Right kidney (tissue), 1 donor: ENCODE measurements around the gene FAM168B.
"Not testable (repeated sequence)": the region's sequence is repeated elsewhere in the genome, so short reads cannot be mapped to it uniquely, and the experiment has no call there.

ENCODE experiments used
- DNase-seq: peaks from one replicate; pipeline ENCODE4 v3.0.0-alpha.2; 2016

Gene FAM168B

GRCh38 chr2:131104487-131105155 is 11.4 kb upstream of the FAM168B start:
- no peak for DNase-seq

- DNase-seq: no peak
Measured at GRCh38 chr2:131103165-131103564, 9.9 kb upstream of the FAM168B start.

GRCh38 chr2:131094463-131095281 is 1.4 kb upstream of the FAM168B start:
- no peak for DNase-seq

GRCh38 chr2:131093696-131094462 is 619 bp upstream of the FAM168B start:
- no peak for DNase-seq

GRCh38 chr2:131092458-131093005 is 728 bp downstream of the FAM168B start:
- peak; percentile 52 for DNase-seq

GRCh38 chr2:131085646-131086045 is 7.6 kb downstream of the FAM168B start:
- DNase-seq: no peak

GRCh38 chr2:131081190-131081589 is 12.1 kb downstream of the FAM168B start:
- DNase-seq: no peak

- DNase-seq: not testable (repeated sequence)
Measured at GRCh38 chr2:131079931-131080330, 13.3 kb downstream of the FAM168B start.

GRCh38 chr2:131077966-131078365 is 15.3 kb downstream of the FAM168B start:
- no peak for DNase-seq

GRCh38 chr2:131077182-131077846 is 15.9 kb downstream of the FAM168B start:
- DNase-seq: no peak

GRCh38 chr2:131076707-131077106 is 16.6 kb downstream of the FAM168B start:
- DNase-seq: no peak

GRCh38 chr2:131075578-131075977 is 17.7 kb downstream of the FAM168B start:
- not testable (repeated sequence) for DNase-seq

GRCh38 chr2:131068172-131068571 is 25.1 kb downstream of the FAM168B start:
- DNase-seq: not testable (repeated sequence)

- DNase-seq: no peak
Measured at GRCh38 chr2:131067465-131068125, 25.7 kb downstream of the FAM168B start.

GRCh38 chr2:131064589-131065512 is 28.4 kb downstream of the FAM168B start:
- peak; percentile 47 for DNase-seq

- no peak for DNase-seq
Measured at GRCh38 chr2:131063501-131064283, 29.6 kb downstream of the FAM168B start.

- no peak for DNase-seq
Measured at GRCh38 chr2:131058920-131059319, 34.3 kb downstream of the FAM168B start.

GRCh38 chr2:131058214-131058843 is 34.9 kb downstream of the FAM168B start:
- DNase-seq: no peak

GRCh38 chr2:131056932-131057287 is 36.4 kb downstream of the FAM168B start:
- DNase-seq: no peak
